T-helper 2 cell treated with Interferon-gamma antibody and Interleukin-4, amounts not matched to agents 100 ng/mL and 5 ng/mL, for 36 hours (primary cell): ENCODE measurements around the gene TCF25. TPM values are rescaled to one million over a fixed set of nuclear protein-coding genes. Genes with fewer than 3 reads are reported as not detected.
"Not testable (repeated sequence)": the region's sequence is repeated elsewhere in the genome, so short reads cannot be mapped to it uniquely, and the experiment has no call there.

Source experiments
- intact Hi-C: fragments of 100-400 bp; cut with micrococcal nuclease; formaldehyde crosslinking; loops from one replicate; pipeline ENCODE4 v1.15.1; 2023
- total RNA-seq: library from RNA; stranded (reverse); gene quantifications from 2 replicates; pipeline ENCODE4 v1.2.3, GENCODE V29; 2022

TCF25 gene
- total RNA-seq, 1 donor from 2014 or later = 234 TPM

GRCh38 chr16:89935620-89936019 lies 62.2 kb downstream of the TCF25 start:
- intact Hi-C loops = not testable (repeated sequence)

GRCh38 chr16:89936034-89936433 lies 62.6 kb downstream of the TCF25 start:
- intact Hi-C loops = no loop called here

GRCh38 chr16:89936508-89936907 lies 63.1 kb downstream of the TCF25 start:
- intact Hi-C loops = no loop called here

GRCh38 chr16:89936981-89937380 lies 63.6 kb downstream of the TCF25 start:
- intact Hi-C loops = no loop called here

GRCh38 chr16:89938175-89938885 lies 64.9 kb downstream of the TCF25 start:
- intact Hi-C loops = no loop called here

GRCh38 chr16:89944773-89945172 lies 71.4 kb downstream of the TCF25 start:
- intact Hi-C loops = loop anchor here (10.0 kb wide), 1 partner anchor 70 kb away; the partner anchor contains the start of gene DBNDD1

GRCh38 chr16:89945654-89946053 lies 72.3 kb downstream of the TCF25 start:
- intact Hi-C loops = loop anchor here (10.0 kb wide), 1 partner anchor 69 kb away; the partner anchor contains the start of gene DBNDD1

- intact Hi-C loops = loop anchor here (10.0 kb wide), 1 partner anchor 68 kb away; the partner anchor contains the start of gene DBNDD1
Observed at GRCh38 chr16:89946515-89946914, 73.1 kb downstream of the TCF25 start.

GRCh38 chr16:89949121-89949742 lies 75.8 kb downstream of the TCF25 start:
- intact Hi-C loops = loop anchor here (2.0 to 10.0 kb wide), 2 partner anchors 24 to 66 kb away; partner anchors contain the start of gene DBNDD1

GRCh38 chr16:89949756-89950155 lies 76.4 kb downstream of the TCF25 start:
- intact Hi-C loops = loop anchor here (2.0 to 10.0 kb wide), 2 partner anchors 23 to 65 kb away; partner anchors contain the start of gene DBNDD1

GRCh38 chr16:89951509-89951908 lies 78.1 kb downstream of the TCF25 start:
- intact Hi-C loops = no loop called here

GRCh38 chr16:89952049-89952448 lies 78.7 kb downstream of the TCF25 start:
- intact Hi-C loops = no loop called here

- intact Hi-C loops = no loop called here
Observed at GRCh38 chr16:89952551-89952950, 79.2 kb downstream of the TCF25 start.

GRCh38 chr16:89953671-89954406 lies 80.4 kb downstream of the TCF25 start:
- intact Hi-C loops = no loop called here

GRCh38 chr16:89954462-89954861 lies 81.1 kb downstream of the TCF25 start:
- intact Hi-C loops = no loop called here

- intact Hi-C loops = no loop called here
Observed at GRCh38 chr16:89955001-89955685, 81.8 kb downstream of the TCF25 start.

- intact Hi-C loops = no loop called here
Observed at GRCh38 chr16:89956505-89957215, 83.3 kb downstream of the TCF25 start.

- intact Hi-C loops = no loop called here
Observed at GRCh38 chr16:89957216-89957785, 83.9 kb downstream of the TCF25 start.

GRCh38 chr16:89958068-89958467 lies 84.7 kb downstream of the TCF25 start:
- intact Hi-C loops = no loop called here

- intact Hi-C loops = no loop called here
Observed at GRCh38 chr16:89958596-89958995, 85.2 kb downstream of the TCF25 start.
